GM21576 (cell line): ENCODE results near the gene YRDC.

Source experiments
- ATAC-seq: cut with Tn5 transposase; IDR thresholded peaks from one replicate; pipeline ENCODE4 v1.9.1; 2021; ENCODE audit warnings: mild to moderate bottlenecking, moderate library complexity; ENCODE audit not compliant: unreplicated experiment

Gene YRDC

DNA sequence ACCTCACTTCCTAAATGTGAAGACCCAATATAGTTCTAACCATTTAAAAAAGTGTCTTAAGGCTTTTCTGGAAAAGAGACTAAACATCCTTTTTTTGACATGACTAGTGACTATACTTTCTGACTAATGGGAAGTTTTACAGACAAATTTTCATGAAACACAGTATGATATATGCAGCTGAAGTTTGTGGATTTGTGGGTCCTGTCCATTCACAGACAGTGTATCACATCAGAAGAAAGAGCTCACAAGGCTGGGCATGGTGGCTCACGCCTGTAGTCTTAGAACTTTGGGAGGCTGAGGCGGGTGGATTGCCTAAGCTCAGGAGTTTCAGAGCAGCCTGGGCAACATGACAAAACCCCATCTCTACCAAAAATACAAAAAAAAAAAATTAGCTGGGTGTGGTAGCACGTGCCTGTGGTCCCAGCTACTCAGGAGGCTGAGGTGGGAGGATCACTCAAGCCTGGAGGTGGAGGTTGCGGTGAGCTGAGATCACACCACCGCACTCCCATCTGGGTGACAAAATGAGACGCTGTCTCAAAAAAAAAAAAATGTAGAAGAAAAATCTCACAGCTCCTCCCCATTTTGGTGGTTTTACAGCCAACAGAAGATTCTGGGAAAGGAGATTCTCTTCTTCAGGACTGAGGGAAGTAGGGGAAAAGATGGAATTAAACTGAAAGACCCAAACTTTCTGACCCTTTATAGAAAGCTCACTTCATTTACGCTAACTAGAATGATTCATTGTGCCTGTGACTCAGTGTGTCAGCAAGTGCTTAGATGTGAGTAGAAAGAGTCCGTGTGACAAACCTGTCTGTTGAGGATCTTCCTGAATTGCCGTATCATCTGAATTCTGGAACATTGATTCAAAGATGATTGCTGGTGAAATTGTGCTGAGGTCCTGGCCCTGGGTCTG lies 15.2 kb upstream of the YRDC start:
- ATAC-seq = no peak

DNA sequence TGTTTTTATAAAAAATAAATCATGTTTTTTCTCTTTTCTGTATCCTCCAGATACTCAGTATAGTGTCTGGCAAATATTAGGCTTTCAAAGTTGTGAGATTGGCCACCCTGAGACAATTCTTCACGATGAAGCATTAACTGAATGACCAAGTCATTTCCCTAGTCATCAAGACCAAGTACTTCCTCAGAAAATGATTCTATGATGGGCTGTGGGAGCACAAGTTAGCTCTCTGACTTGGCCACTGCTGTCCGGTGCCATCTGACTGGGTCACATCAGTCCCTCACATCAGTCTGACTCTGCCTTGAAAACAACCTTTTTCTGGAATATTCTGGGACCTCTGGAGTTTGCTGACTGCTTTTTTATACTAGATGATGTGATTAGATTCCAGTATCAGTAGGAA lies 13.5 kb upstream of the YRDC start:
- ATAC-seq = no peak

DNA sequence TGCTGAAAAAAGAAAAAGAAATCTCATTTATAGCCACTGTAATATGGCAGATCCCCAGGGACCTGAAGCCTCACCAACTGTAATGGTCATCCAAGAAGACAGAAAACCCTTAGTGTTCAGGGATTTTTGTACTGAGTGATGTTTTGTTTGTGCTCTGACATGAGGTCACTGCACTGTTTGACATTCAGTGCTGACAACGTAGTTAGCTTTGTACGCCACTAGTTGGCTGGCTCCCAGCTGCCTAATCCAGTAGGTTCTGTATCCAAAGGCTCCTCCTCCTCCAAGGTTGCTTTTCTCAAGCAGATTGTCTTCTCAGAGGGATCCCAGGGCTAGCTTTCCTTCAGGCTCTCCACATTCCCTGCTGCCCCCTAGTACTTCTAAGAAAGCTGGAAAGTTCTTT lies 9.5 kb upstream of the YRDC start:
- ATAC-seq = no peak

DNA sequence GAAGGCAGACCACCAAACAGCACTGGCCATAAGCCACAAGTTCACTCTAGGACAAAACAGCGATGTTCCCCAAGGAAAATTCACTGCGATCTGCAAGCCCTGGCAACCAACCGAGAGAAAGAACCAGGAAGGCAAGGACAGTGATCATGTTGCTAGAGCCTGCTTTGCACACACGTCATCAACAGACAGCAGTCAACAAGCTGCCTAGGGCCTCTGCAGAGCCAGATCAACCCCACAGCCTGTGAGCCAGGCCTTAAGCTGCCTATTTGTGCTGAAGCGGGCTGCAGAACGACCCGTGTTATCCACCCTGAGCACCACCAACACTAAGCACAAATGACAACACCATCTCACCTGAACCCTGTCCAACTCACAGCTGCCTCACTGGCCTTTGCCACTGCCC lies 6.2 kb upstream of the YRDC start:
- no peak for ATAC-seq

DNA sequence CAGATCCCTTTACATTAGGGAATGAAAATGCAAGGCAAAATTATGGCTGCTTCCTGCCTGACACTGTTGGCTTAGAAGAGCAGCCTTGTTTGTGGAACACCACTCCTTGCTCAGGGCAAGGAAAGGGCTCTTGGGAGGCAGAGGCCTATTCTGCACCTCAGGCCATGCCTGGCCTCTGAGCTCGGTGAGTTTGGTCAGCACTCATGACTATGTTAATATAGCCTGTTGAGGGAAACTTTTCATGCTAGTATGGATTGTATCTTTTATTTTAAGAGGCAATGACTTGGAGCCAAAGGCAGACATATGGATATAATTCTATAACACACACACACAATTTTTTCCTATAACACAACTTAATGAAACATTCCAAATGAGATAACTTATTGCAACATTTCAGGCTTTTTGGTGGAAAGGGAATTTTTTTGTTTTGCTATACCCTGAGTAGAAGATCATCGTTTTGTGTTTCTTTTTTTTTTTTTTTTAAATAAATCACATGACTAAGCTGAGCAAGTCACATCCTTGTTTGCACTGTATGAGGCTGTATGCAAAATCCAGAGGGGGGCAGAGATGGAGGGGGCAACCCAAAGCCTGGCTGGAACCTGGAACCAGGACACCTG lies 5.6 kb upstream of the YRDC start:
- ATAC-seq = no peak

DNA sequence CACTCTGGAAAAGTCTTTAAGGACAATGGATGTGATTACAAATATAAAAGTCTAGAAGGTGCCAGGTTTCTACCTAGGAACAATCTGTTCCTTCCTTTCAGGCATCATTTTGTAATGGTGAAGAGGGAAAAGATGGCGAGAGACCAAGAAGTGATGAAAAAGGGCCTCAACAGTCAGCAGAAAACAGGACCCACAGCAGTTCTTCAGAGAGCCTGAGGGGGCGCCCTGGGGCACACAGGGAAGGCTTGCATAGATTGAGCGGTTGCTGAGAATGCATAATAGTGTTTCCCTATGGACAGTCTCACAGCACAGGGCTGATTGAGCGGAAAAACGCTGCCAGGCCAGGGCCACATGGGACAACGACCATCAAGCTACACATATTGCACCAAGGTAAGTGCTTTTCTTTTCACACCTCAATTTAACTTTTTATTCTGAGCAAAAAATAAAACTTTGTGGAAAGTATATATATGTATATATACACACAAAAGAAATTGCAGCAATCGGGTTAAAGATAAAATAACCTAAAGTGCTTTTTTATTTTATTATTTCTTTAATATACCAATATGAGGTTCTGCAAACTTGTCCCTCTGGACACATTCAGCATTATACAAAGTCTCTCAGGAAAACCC lies 3.1 kb upstream of the YRDC start:
- ATAC-seq = no peak

DNA sequence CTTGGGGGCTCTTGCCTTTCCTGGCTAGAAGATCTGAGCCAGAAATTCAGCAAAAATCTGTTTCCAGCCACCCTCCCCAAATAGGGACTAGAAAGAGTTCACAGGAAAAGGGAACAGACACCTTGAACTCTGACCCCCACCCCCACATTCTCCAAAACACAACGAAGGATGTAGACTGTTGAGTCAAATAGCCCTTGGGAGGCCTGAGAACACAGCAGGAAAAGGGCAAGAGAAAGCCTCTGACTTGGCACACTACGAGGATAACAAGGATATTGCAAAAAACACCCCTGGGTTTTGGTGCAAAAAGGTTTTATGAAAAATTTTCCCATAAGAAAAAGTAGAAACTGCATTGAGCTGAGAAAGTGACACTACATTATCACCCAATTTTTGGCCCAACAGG lies 1.9 kb upstream of the YRDC start:
- no peak for ATAC-seq

DNA sequence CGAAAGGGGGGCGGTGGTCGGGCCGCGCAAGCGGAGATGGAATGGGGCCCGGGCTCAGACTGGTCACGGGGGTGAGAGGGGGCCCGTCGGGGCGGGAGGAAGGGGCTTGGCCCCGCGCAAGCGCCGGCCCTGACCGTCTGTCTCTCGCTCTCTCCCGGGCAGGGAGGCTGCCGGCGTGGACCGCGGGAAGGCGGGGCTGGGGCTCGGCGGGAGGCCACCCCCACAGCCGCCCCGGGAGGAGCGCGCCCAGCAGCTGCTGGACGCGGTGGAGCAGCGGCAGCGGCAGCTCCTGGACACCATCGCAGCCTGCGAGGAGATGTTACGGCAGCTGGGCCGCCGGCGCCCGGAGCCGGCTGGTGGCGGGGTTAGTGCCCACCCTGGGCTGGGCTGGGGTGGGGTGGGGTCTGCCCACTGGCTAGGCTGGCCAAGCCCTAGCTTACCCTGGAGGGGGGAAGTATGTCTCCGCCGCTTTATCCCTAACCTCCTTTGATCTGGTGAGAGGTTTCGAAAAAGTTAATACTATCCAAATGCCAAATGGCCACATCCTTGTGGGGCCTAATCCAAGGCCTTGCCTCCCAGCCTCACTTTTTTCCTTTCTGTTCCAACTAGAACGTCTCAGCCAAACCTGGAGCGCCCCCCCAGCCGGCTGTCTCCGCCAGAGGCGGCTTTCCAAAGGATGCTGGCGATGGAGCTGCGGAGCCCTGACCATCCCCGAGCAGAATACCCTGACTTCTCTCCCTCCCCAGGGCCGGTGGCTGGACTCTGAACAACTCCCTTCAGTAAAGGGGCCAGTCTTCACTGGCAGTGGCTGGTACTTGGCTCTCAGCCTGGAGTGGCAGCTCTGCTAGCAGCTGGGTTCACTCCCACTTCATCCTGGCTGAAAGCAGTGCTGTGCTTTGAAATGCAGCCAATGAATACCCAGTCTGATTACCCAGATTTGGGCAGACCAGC lies 636 bp upstream of the YRDC start:
- ATAC-seq = peak; percentile 30

DNA sequence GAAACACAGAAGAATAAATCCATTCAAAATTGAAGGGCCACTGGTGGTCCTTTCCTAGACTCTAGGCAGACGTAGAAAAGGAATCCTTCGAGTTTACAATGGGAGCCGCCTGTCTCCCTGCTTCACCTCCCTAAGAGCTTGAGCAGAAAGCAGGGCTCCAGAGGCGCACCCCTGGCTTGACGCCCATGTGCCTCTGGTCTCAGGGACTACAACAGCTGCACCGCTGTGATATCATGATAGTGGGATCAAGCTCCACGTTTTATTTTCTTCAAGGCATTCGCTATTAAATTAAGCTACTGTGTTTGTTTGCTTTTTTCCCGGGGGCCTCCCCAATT lies 821 bp downstream of the YRDC start:
- ATAC-seq = no peak

DNA sequence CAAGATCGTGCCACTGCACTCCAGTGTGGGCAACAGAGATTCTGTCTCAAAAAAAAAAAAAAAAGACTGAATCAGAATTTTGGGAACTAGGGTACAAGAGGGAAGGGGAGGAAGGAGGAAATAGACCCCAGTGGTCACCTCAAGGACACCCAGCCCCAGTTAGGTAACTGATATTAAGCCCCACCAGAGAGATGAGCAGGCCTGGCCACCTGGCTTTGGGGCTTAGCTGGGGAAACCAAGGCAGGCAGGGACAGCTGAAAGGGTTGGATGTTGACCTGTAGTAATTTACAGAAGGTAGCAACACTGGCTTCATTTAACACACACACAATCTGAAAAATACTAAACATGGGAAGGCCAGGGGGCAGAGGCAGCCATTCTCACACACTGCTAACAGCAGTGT lies 5.6 kb downstream of the YRDC start:
- no peak for ATAC-seq

DNA sequence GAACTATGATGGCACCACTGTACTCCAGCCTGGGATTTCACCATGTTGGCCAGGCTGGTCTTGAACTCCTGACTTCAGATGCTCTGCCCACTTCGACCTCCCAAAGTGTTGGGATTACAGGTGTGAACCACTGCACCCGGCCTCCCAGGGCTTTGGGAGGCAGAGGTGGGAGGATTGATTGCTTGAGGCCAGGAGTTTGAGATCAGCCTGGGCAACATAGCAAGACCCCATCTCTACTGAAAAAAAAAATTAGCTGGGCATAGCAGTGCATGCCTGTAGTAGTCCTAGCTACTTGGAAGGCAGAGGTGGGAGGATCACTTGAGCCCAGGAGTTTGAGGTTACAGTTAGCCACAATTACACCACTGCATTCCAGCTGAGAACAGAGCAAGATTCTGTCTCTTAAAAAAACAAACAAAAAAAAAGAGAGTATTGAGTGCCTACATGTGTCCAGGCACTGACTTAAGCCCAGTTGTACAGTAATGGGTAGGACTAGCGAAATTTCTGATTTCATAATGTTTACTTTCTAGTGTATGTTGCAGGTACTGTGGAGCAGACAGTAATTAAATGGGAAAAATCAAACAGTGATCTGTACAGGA lies 10.2 kb downstream of the YRDC start:
- ATAC-seq = no peak

DNA sequence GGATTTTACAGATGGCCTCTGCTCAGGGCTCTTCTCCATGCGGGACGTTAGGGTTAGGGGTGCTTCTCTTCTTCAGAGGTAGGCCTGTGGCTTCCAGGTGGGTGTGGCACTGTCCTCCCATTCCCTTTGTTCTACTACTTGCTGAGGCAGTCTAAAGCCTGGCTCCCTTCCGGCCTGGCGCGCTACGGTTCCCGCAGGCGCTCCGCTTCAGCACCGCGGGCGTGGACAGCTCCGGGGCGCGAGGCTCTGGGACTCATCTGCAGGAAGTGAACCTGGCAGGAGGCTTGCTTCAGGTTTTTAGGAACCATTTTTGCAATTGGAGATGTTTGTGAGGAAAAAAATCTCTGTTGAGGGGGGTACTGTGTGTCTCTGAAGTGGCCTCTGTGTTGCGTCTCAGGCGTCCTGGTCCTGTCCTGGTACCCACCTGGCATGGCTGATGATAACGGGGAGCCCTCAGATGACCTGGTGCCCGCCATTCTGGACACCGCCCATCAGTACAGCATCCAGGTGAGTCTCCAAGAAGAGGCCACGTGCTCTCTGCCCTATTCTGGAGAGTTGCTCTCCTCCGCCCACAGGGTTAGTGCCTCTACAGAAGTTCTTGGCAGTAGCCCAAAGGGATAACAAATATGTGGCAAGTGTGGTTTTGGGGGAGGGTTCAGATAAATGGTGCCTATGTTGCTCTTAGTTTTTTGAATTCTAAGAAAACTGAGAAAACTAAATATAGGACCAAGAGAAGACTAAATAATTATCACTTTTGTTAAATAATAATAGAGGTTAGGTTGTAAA lies 12.5 kb downstream of the YRDC start:
- no peak for ATAC-seq

DNA sequence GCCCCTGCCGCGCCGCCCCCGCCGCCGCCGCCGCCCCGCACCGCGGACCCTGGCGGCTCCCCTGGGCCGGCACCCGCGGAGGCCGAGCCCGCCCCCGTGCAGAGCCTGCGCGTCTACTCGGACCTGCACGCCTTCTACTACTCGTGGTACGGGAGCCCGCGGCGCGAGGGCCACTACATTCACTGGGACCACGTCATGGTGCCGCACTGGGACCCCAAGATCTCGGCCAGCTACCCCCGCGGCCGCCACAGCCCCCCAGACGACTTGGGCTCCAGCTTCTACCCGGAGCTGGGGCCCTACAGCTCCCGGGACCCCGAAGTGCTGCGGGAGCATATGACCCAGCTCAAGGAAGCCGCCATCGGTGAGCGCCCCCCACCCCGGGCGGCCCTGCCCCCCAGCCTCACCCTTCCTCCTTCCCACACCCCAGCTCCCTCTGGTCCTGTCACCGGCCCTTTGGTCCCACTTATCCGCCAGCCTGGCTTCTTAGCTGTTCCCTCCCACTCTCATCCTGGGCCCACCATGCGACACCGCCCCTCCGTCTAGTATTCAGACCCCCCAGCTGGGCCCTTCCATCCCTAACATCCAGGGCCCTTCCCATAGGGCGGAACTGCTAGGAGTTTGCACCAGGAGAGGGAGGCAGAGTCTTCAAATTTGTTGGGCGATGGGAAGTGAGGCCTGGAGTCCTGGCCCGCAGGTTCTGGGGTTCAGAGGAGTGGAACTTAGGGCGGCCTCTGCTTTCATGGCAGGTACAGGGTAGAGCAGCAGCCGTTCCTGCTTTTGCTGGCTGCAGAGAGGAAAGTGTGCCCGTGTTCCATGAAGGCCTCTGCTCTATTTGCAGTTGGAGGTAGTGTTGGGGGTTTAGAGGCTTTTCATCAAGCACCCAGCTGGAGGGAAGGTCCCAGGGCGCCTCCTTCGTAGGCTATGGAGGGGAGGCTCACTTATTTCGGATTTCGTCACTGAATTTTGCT lies 13.4 kb downstream of the YRDC start:
- ATAC-seq = no peak

DNA sequence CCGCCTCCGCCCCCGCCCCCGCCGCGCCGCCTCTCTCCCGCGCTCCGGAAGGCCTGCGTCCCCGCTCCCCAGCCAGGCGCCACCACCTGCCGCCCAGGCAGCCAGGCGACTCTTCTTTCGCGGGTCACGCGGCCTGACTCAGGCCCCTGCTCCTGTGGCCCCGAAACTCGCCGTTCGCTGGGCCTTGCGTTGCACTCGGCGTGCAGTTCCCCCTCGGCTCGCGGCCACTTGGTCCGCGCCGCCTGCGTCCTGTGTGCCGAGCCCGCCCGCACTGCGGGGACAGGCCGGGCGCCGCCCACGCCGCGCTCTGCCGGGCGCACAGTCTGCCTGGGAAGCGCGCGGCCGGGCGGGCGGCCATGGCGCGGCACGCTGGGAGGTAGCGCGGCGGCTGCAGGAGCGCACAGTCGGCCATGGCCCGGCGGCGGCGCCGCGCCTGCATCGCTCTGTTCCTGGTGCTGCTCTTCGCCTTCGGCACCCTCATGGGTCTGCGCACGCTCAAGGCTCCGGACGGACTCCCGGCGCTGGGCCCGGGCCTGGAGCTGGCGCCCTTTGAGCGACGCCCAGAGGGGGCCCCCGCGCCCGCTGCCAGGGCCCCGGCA lies 14.1 kb downstream of the YRDC start, which contains the start of gene MANEAL:
Gene MANEAL (plus strand): TSS at position 75 of the 599 bp plus-strand sequence. CDS start 336 bp downstream, at position 411.
- ATAC-seq = no peak

DNA sequence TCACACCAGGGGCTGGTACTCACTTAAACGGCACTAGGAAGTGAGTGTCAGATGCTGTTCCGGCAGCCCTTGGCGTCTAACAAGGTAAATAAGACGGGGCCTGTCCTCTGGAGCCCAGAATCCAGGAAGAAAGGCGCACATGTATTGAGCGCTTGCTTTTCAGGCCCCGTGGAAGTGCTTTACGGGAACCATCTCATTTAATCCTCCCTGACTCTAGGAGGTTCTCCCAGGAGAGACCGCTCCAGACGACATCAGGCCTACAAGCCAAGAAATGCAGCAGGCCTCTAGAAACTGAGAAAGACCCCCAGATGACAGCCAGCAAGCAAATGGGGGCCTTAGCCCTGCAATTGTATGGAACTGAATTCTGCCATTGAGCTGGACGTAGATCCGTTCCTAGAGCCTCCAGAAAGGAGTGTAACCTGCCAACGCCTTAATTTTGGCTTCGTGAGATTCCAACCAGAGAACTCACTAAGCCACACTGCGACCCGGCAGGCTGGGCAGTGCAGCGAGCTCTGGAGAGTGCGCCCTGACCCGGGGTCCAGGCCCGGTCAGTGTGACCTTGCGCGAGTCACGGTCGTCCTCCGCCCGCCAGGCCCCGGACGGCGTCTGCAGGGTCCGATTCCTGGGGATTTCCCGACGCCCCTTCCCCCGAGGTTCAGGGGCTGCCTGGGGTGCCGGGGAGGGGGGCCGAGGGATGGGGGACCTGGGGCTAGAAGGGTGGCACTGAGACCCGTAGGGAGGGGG lies 14.9 kb downstream of the YRDC start:
- no peak for ATAC-seq

DNA sequence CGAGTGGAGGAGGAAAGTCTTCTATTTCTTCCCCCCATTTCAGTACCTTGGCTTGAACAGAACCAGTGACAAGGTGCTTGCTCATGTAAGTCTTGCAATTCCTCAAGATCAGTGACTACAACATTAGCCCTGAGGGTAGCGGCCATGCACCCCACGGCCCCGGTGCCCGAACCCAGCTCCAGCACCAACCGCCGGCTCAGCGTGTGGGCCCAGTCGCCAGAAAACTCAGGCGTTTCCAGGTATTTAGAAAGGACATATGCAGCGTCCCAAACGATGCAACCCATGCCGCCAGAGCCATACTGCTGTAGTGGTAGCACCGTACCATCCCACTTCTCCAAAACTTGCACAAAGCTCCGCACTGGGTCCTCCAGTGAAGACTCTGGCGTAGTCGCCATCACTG lies 25.5 kb downstream of the YRDC start:
- ATAC-seq = no peak

DNA sequence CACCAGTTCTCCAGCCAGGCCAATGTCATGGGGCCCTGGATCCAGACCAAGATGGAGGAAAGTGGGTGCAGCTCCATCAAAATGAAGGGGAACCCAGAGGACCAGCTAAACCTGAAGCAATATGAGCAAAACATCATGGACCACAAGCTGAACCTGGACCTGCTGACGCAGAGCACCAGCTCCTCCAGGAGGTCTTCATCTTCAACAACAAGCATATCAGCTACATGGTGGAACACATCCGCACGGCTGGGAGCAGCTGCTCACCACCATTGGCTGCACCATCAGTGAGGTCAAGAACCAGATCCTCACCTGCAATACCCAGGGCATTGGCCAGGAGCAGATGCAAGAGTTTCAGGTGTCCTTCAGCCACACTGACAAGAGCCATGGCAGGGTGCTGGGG lies 29.4 kb downstream of the YRDC start:
- ATAC-seq = no peak
